ENCODE measurements around the gene ACOXL. TPM values are rescaled to one million over a fixed set of nuclear protein-coding genes. Genes with fewer than 3 reads are reported as not detected.

The ACOXL gene
- total RNA-seq, 2 donors from 2014 or later: 11.7 to 12.3 TPM

GRCh38 chr2:110773401-110773921, 41.1 kb downstream of the ACOXL start:
- peaks cover 6% of the 10 kb centered on the region for H3K4me1 ChIP-seq (ENCODE audit: control insufficient read depth, insufficient read depth, low read length)
- Mint-ChIP-seq H3K27ac (no peak overlapping the region), H3K9me3 (no peaks in the 10 kb centered on the region), H3K4me1 (peaks cover 45% of the 10 kb centered on the region), H3K36me3 (ENCODE audit: low read depth) (no peaks in the 10 kb centered on the region), H3K27me3 (ENCODE audit: insufficient read depth) (peaks cover 62% of the 10 kb centered on the region), H3K4me3 (no peak overlapping the region)
- H3K9ac ChIP-seq (ENCODE audit: extremely low read depth, low read length, poor library complexity, severe bottlenecking): no peak overlapping the region
- H3K4me3 ChIP-seq (ENCODE audit: low read length): no peak overlapping the region
- WGBS, 2 experiments (ENCODE audit: insufficient coverage in 1 of 2, insufficient read length in 1 of 2): 85 to 96% methylated on average over 4 to 6 of the region's 6 CpGs
- DNase-seq: no peak
- no peak overlapping the region for H3K27ac ChIP-seq (ENCODE audit: low read depth, low read length)
- H3K36me3 ChIP-seq (ENCODE audit: control insufficient read depth, insufficient read depth, low read length): no peaks in the 10 kb centered on the region
- no peak for TF ChIP-seq CTCF (conservative IDR thresholded peaks at IDR 0.05)
- peaks cover 86% of the 10 kb centered on the region for H3K27me3 ChIP-seq (ENCODE audit: control insufficient read depth, insufficient read depth, low read length, poor library complexity, severe bottlenecking)
- H3K9me3 ChIP-seq (ENCODE audit: control insufficient read depth, low read length): no peaks in the 10 kb centered on the region

GRCh38 chr2:110774701-110775100, 42.3 kb downstream of the ACOXL start:
- H3K36me3 ChIP-seq (ENCODE audit: control insufficient read depth, insufficient read depth, low read length): no peaks in the 10 kb centered on the region
- no peak overlapping the region for H3K9ac ChIP-seq (ENCODE audit: extremely low read depth, low read length, poor library complexity, severe bottlenecking)
- no peaks in the 10 kb centered on the region for H3K9me3 Mint-ChIP-seq
- H3K27me3 ChIP-seq (ENCODE audit: control insufficient read depth, insufficient read depth, low read length, poor library complexity, severe bottlenecking): peaks cover 94% of the 10 kb centered on the region
- H3K4me1 Mint-ChIP-seq: peaks cover 38% of the 10 kb centered on the region
- no peaks in the 10 kb centered on the region for H3K36me3 Mint-ChIP-seq (ENCODE audit: low read depth)
- WGBS, 2 experiments (ENCODE audit: insufficient coverage in 1 of 2, insufficient read length in 1 of 2): 96% methylated on average over 2 of the region's 2 CpGs; no CpG with 5 or more reads in 1 of the 2 experiments
- no peak overlapping the region for H3K4me3 ChIP-seq (ENCODE audit: low read length)
- H3K4me3 Mint-ChIP-seq: no peak overlapping the region
- H3K27ac ChIP-seq (ENCODE audit: low read depth, low read length): no peak overlapping the region
- H3K4me1 ChIP-seq (ENCODE audit: control insufficient read depth, insufficient read depth, low read length): peaks cover 6% of the 10 kb centered on the region
- no peak for DNase-seq
- no peak for TF ChIP-seq CTCF (conservative IDR thresholded peaks at IDR 0.05)
- H3K27ac Mint-ChIP-seq: no peak overlapping the region
- H3K9me3 ChIP-seq (ENCODE audit: control insufficient read depth, low read length): no peaks in the 10 kb centered on the region
- peaks cover 63% of the 10 kb centered on the region for H3K27me3 Mint-ChIP-seq (ENCODE audit: insufficient read depth)

GRCh38 chr2:110777531-110778311, 45.3 kb downstream of the ACOXL start:
- H3K27me3 ChIP-seq (ENCODE audit: control insufficient read depth, insufficient read depth, low read length, poor library complexity, severe bottlenecking): peaks cover 81% of the 10 kb centered on the region
- DNase-seq: no peak

More at GRCh38 chr2:110777531-110778311, 45.3 kb downstream of the ACOXL start:
- Mint-ChIP-seq H3K36me3 (ENCODE audit: low read depth) (no peaks in the 10 kb centered on the region), H3K4me3 (no peak overlapping the region), H3K27ac (no peak overlapping the region), H3K4me1 (peaks cover 12% of the 10 kb centered on the region), H3K9me3 (no peaks in the 10 kb centered on the region), H3K27me3 (ENCODE audit: insufficient read depth) (peaks cover 46% of the 10 kb centered on the region)
- Histone ChIP-seq H3K4me1 (ENCODE audit: control insufficient read depth, insufficient read depth, low read length) (peaks cover 2% of the 10 kb centered on the region), H3K36me3 (ENCODE audit: control insufficient read depth, insufficient read depth, low read length) (no peaks in the 10 kb centered on the region), H3K4me3 (ENCODE audit: low read length) (no peak overlapping the region), H3K9ac (ENCODE audit: extremely low read depth, low read length, poor library complexity, severe bottlenecking) (no peak overlapping the region), H3K27ac (ENCODE audit: low read depth, low read length) (no peak overlapping the region), H3K9me3 (ENCODE audit: control insufficient read depth, low read length) (no peaks in the 10 kb centered on the region)
- TF ChIP-seq CTCF (conservative IDR thresholded peaks at IDR 0.05): no peak
- WGBS, 2 experiments (ENCODE audit: insufficient coverage in 1 of 2, insufficient read length in 1 of 2): 90 to 95% methylated on average over 8 to 12 of the region's 12 CpGs
